Lung (tissue), 12 donors: Measurements from ENCODE around the gene SH3PXD2B. TPM values are rescaled to one million over a fixed set of nuclear protein-coding genes. Genes with fewer than 3 reads are reported as not detected.
"Not testable (repeated sequence)": the region's sequence is repeated elsewhere in the genome, so short reads cannot be mapped to it uniquely, and the experiment has no call there.

ENCODE experiments used
- ATAC-seq: fragments of 200-7000 bp; cut with Tn5 transposase; one replicate; pipeline ENCODE4 v1.9.1; 2020; ENCODE audit warnings: moderate number of reproducible peaks; ENCODE audit not compliant: insufficient read depth, low FRiP score
- DNase-seq, 3 donors: peaks; one replicate each; pipeline ENCODE4 v3.0.0-alpha.2; 2013 to 2017
- H3K27ac ChIP-seq, 2 donors: one replicate each; pipeline ENCODE4 v1.5.1; 2013; ENCODE audit warnings: mild to moderate bottlenecking in 2 of 2, moderate library complexity in 2 of 2, control low read depth in 1 of 2, inconsistent platforms in 1 of 2, low read depth in 1 of 2, low read length in 1 of 2
- H3K27me3 ChIP-seq, 3 donors: one replicate each; pipeline ENCODE4 v1.5.1; 2013; ENCODE audit warnings: low read length in 2 of 3; ENCODE audit not compliant: control insufficient read depth in 3 of 3, insufficient read depth in 3 of 3
- H3K36me3 ChIP-seq, 4 donors: one replicate each; pipeline ENCODE4 v1.5.1; 2013; ENCODE audit warnings: low read length in 4 of 4, mild to moderate bottlenecking in 1 of 4, moderate library complexity in 1 of 4; ENCODE audit not compliant: control insufficient read depth in 4 of 4, insufficient read depth in 4 of 4
- H3K4me1 ChIP-seq, 5 donors: one replicate each; pipeline ENCODE4 v1.5.1; 2013; ENCODE audit warnings: low read length in 5 of 5, mild to moderate bottlenecking in 2 of 5, moderate library complexity in 1 of 5; ENCODE audit not compliant: control insufficient read depth in 5 of 5, insufficient read depth in 5 of 5
- H3K4me3 ChIP-seq: one replicate; pipeline ENCODE4 v1.5.1; 2013; ENCODE audit warnings: mild to moderate bottlenecking, control low read depth, moderate library complexity
- H3K9ac ChIP-seq, 2 donors: one replicate each; pipeline ENCODE4 v1.5.1; 2013; ENCODE audit warnings: low read length in 2 of 2, control low read depth in 1 of 2; ENCODE audit not compliant: insufficient read depth in 1 of 2
- H3K9me3 ChIP-seq, 4 donors: one replicate each; pipeline ENCODE4 v1.5.1; 2013; ENCODE audit warnings: low read length in 3 of 4, mild to moderate bottlenecking in 1 of 4, moderate library complexity in 1 of 4; ENCODE audit not compliant: control insufficient read depth in 4 of 4, insufficient read depth in 3 of 4
- WGBS, 2 donors: extraction: QIAGEN DNeasy Blood & Tissue Kit; methylation state at CpG; one replicate each; pipeline ENCODE4 v1.1.7; 2013; 5-methylcytosine and 5-hydroxymethylcytosine counted together
- polyA plus RNA-seq, 2 donors: library from polyadenylated mRNA; stranded (reverse); fragments of 200-250 nt; gene quantifications; one replicate each; pipeline ENCODE4 v1.2.1, GENCODE V29; 2013
- total RNA-seq, 2 donors: library from RNA; depleted of rRNA in 1 of 2; stranded (reverse); fragments of >200 nt in 1 of 2; gene quantifications; one replicate each; pipeline ENCODE4 v1.2.1, GENCODE V29; 2014 to 2021
- TF ChIP-seq, protein P1 (sequence below): IDR thresholded peaks from 2 replicates; pipeline ENCODE4 v1.5.1; 2012; ENCODE audit warnings: mild to moderate bottlenecking; ENCODE audit errors: control extremely low read depth, extremely low read depth
- donor health status: control.
- donor health status: control.
- donor health status: Bipolar disorder and iron deficiency.
- donor health status: healthy.
- donor health status: DM: yes; HTN: yes; CAD: no.

SH3PXD2B gene
- total and polyA plus RNA-seq, 4 donors, result 8.0 to 56.0 (median 21.4) TPM

DNA sequence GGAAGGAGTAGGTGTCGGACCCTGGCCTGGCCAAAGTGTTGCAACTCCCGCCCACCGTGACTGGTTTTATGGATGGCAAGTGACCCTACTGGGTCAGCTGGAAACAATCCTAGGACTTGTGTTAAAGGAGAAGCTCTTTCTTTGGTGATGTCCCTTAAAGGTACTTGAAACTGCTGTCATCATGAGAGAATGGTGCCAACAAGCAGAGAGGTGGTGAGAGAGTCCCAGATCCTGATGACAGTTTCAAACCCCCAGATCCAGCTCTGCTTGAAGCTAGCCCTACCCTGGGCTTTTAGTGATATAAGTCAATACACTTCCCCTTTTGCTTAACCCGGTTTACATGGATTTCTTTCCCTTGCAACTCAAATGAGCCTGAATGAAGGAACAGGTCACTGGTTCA is 98.3 kb downstream of the SH3PXD2B start:
- Histone ChIP-seq H3K4me1 (peaks cover 0 to 7% (median 0%) of the 10 kb centered on the region in 5 donors), H3K27ac (no peak overlapping the region), H3K36me3 (peaks cover 0 to 40% (median 33%) of the 10 kb centered on the region in 4 donors), H3K4me3 (no peak overlapping the region), H3K9me3 (no peaks in the 10 kb centered on the region), H3K9ac (no peak overlapping the region), H3K27me3 (no peaks in the 10 kb centered on the region)
- WGBS, 2 donors, result 82 to 90% methylated on average over 4 of the region's 4 CpGs
- no peak for DNase-seq
- ATAC-seq, result no peak
- TF ChIP-seq, protein P1, sequence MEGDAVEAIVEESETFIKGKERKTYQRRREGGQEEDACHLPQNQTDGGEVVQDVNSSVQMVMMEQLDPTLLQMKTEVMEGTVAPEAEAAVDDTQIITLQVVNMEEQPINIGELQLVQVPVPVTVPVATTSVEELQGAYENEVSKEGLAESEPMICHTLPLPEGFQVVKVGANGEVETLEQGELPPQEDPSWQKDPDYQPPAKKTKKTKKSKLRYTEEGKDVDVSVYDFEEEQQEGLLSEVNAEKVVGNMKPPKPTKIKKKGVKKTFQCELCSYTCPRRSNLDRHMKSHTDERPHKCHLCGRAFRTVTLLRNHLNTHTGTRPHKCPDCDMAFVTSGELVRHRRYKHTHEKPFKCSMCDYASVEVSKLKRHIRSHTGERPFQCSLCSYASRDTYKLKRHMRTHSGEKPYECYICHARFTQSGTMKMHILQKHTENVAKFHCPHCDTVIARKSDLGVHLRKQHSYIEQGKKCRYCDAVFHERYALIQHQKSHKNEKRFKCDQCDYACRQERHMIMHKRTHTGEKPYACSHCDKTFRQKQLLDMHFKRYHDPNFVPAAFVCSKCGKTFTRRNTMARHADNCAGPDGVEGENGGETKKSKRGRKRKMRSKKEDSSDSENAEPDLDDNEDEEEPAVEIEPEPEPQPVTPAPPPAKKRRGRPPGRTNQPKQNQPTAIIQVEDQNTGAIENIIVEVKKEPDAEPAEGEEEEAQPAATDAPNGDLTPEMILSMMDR, result no peak

DNA sequence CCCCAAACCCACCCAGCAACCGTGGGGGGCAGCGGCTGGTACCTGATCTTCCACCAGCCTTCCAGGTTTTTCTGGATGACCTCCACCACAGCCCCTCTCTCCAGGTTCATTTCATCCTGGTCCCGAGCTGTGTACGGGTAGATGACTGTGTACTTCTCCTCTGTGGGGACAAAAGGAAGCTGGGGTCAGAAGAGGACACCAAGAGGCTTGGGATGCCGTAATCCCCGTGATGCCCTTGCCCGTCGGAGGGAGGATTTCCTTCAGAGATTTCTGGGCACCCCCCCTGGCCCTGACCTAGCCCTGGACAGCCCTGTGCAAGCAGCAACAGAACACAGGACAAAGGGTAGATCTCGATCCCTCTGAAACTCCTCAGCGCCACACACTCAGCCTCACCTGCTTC is 100.5 kb downstream of the SH3PXD2B start:
- 88 to 92% methylated on average over 10 of the region's 10 CpGs for WGBS, 2 donors
- peaks cover 0 to 7% (median 0%) of the 10 kb centered on the region in 5 donors for H3K4me1 ChIP-seq
- no peak overlapping the region for H3K27ac ChIP-seq

DNA sequence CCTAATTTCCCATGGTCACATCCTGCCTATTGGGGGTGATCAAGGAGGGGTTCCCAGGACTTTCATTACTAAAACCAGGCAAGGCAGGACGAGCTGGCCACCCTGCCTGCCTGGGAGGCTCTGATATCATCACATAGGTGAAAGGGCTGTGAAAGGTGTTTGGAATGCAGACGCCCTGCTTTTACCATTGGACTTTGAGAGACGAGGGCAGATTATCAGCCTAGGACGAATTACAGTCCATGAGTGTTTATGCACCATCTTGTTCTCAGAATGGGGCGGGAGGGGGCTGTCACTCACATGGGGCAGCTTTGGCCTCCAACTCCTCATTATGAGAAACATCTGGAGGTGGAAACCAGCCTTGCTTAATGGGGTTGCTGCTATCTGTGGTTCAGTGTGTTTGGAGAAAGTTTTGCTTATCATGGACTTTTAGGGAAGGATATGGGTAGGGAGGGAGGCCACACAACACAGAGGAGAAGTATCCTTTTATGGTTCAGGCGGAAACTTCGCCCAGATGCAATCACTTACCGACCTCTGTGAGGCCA is 101.0 kb downstream of the SH3PXD2B start:
- Histone ChIP-seq H3K4me1 (peaks cover 0 to 7% (median 0%) of the 10 kb centered on the region in 5 donors), H3K27me3 (no peaks in the 10 kb centered on the region), H3K36me3 (peaks cover 0 to 49% (median 34%) of the 10 kb centered on the region in 4 donors), H3K9me3 (no peaks in the 10 kb centered on the region), H3K27ac (no peak overlapping the region), H3K4me3 (no peak overlapping the region), H3K9ac (no peak overlapping the region)
- TF ChIP-seq, protein P1, result no peak
- no peak for DNase-seq
- WGBS, 2 donors, result 85 to 88% methylated on average over 8 of the region's 8 CpGs
- ATAC-seq, result no peak

More for the DNA sequence above, 100.5 kb downstream of the SH3PXD2B start:
- no peaks in the 10 kb centered on the region for H3K9me3 ChIP-seq
- DNase-seq, result no peak
- no peak overlapping the region for H3K4me3 ChIP-seq
- ATAC-seq, result no peak
- no peak overlapping the region for H3K9ac ChIP-seq
- H3K36me3 ChIP-seq, result peaks cover 0 to 49% (median 38%) of the 10 kb centered on the region in 4 donors
- H3K27me3 ChIP-seq, result no peaks in the 10 kb centered on the region
- TF ChIP-seq, protein P1, result no peak

DNA sequence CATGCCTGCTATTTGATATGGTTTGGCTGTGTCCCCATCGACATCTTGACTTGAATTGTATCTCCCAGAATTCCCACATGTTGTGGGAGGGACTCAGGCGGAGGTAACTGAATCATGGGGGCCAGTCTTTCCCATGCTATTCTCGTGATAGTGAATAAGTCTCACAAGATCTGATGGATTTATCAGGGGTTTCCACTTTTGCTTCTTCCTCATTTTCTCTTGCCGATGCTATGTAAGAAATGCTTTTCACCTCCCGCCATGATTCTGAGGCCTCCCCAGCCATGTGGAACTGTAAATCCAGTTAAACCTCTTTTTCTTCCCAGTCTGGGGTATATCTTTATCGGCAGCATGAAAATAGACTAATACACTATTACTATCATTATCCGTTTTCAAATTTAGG is 101.8 kb downstream of the SH3PXD2B start:
- 92% methylated on average over 7 of the region's 7 CpGs for WGBS, 2 donors
- not testable (repeated sequence) for H3K27me3 ChIP-seq, H3K9ac ChIP-seq, H3K9me3 ChIP-seq, ATAC-seq, DNase-seq, H3K27ac ChIP-seq, H3K4me3 ChIP-seq, H3K4me1 ChIP-seq
- peaks cover 0 to 46% (median 29%) of the 10 kb centered on the region in 4 donors for H3K36me3 ChIP-seq
